ENCODE data around the gene TRIO.

The TRIO gene

DNA sequence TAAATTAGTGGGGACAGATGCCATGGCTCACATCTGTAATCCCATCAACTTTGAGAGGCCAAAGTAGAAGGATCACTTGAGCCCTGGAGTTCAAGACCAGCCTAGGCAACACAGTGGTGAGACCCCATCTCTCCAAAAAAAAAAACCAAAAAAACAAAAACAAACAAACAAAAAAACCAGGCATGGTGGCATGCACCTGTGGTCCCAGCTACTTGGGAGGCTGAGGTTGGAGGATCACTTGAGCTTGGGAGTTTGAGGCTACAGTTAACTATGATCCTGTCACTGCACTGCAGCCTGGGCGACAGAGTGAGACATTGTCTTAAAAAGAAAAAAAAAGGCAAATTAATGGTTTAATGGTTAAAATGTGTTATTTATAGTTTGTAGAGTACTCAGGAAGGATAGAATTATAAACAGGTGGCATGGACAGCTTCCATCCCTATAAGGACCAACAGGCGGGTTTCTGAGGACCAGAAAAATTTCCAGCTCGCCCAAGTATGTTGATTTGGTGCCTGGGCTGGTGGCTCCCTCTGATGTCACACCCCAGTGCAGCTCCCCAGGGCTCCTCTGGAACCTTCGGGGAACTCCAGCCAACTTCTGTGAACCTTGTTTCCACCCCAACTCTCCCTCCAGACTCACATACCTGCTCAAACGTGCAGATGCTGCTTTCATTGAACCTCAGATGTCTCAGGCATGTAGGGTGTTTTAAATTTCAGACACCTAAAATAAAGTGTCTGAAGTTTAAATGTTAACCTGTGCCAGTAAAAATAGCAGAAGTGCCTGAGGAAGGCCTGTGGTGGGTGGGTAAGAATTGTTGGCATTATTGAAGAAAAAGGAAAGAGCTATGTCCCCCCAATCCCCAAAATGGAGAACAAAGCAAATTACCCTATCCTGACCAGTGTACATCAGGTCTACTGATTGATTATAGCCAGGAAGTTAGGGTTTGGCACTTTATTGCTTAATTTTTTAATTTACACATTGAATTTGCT lies 69.0 kb downstream of the TRIO start:
- no peak for ATAC-seq
- TF ChIP-seq TOX (CRISPR knock-in tag; IDR thresholded peaks at IDR 0.05; ENCODE audit: borderline replicate concordance): no peak
- TF ChIP-seq, protein P1, sequence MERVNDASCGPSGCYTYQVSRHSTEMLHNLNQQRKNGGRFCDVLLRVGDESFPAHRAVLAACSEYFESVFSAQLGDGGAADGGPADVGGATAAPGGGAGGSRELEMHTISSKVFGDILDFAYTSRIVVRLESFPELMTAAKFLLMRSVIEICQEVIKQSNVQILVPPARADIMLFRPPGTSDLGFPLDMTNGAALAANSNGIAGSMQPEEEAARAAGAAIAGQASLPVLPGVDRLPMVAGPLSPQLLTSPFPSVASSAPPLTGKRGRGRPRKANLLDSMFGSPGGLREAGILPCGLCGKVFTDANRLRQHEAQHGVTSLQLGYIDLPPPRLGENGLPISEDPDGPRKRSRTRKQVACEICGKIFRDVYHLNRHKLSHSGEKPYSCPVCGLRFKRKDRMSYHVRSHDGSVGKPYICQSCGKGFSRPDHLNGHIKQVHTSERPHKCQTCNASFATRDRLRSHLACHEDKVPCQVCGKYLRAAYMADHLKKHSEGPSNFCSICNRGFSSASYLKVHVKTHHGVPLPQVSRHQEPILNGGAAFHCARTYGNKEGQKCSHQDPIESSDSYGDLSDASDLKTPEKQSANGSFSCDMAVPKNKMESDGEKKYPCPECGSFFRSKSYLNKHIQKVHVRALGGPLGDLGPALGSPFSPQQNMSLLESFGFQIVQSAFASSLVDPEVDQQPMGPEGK (CRISPR knock-in tag; IDR thresholded peaks at IDR 0.05; ENCODE audit: borderline replicate concordance): no peak
- TF ChIP-seq SNAI2 (CRISPR knock-in tag; IDR thresholded peaks at IDR 0.05): no peak
- TF ChIP-seq ESRRG (CRISPR knock-in tag; IDR thresholded peaks at IDR 0.05): no peak
- TF ChIP-seq, protein P2, sequence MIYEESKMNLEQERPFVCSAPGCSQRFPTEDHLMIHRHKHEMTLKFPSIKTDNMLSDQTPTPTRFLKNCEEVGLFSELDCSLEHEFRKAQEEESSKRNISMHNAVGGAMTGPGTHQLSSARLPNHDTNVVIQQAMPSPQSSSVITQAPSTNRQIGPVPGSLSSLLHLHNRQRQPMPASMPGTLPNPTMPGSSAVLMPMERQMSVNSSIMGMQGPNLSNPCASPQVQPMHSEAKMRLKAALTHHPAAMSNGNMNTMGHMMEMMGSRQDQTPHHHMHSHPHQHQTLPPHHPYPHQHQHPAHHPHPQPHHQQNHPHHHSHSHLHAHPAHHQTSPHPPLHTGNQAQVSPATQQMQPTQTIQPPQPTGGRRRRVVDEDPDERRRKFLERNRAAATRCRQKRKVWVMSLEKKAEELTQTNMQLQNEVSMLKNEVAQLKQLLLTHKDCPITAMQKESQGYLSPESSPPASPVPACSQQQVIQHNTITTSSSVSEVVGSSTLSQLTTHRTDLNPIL (CRISPR knock-in tag; IDR thresholded peaks at IDR 0.05; ENCODE audit: low read depth): no peak
- TF ChIP-seq, protein P3, sequence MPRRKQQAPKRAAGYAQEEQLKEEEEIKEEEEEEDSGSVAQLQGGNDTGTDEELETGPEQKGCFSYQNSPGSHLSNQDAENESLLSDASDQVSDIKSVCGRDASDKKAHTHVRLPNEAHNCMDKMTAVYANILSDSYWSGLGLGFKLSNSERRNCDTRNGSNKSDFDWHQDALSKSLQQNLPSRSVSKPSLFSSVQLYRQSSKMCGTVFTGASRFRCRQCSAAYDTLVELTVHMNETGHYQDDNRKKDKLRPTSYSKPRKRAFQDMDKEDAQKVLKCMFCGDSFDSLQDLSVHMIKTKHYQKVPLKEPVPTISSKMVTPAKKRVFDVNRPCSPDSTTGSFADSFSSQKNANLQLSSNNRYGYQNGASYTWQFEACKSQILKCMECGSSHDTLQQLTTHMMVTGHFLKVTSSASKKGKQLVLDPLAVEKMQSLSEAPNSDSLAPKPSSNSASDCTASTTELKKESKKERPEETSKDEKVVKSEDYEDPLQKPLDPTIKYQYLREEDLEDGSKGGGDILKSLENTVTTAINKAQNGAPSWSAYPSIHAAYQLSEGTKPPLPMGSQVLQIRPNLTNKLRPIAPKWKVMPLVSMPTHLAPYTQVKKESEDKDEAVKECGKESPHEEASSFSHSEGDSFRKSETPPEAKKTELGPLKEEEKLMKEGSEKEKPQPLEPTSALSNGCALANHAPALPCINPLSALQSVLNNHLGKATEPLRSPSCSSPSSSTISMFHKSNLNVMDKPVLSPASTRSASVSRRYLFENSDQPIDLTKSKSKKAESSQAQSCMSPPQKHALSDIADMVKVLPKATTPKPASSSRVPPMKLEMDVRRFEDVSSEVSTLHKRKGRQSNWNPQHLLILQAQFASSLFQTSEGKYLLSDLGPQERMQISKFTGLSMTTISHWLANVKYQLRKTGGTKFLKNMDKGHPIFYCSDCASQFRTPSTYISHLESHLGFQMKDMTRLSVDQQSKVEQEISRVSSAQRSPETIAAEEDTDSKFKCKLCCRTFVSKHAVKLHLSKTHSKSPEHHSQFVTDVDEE (CRISPR knock-in tag; IDR thresholded peaks at IDR 0.05): no peak

DNA sequence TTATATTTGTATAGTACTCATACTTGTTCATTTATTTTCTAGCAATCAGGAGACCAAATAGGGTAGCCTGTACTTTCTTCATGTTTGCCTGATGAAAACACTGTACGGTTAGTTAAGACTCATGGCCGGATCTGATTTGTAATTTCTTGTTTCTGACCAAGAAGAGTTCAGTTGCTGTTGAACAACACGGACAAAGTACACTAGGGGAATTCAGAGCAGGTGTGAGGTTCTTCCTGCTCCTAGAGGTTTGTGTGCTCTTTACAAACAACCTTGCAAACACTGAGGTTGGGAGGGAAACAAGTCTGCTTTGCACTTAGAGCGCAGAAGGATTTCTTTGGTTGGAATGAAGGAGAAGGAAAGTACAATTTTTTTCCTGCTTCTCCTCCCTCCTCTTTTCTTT lies 69.7 kb downstream of the TRIO start:
- no peak for ATAC-seq
- no peak for TF ChIP-seq ZNF8 (CRISPR knock-in tag; IDR thresholded peaks at IDR 0.05)
- no peak for TF ChIP-seq TCF4 (CRISPR knock-in tag; IDR thresholded peaks at IDR 0.05; ENCODE audit: borderline replicate concordance)
- TF ChIP-seq, protein P1 (CRISPR knock-in tag; IDR thresholded peaks at IDR 0.05; ENCODE audit: borderline replicate concordance): no peak
- TF ChIP-seq ZC3H10 (CRISPR knock-in tag; IDR thresholded peaks at IDR 0.05): no peak
- TF ChIP-seq ZFP3 (CRISPR knock-in tag; IDR thresholded peaks at IDR 0.05): no peak
- no peak for TF ChIP-seq PPARA (CRISPR knock-in tag; IDR thresholded peaks at IDR 0.05; ENCODE audit: borderline replicate concordance)
- TF ChIP-seq, protein P4, sequence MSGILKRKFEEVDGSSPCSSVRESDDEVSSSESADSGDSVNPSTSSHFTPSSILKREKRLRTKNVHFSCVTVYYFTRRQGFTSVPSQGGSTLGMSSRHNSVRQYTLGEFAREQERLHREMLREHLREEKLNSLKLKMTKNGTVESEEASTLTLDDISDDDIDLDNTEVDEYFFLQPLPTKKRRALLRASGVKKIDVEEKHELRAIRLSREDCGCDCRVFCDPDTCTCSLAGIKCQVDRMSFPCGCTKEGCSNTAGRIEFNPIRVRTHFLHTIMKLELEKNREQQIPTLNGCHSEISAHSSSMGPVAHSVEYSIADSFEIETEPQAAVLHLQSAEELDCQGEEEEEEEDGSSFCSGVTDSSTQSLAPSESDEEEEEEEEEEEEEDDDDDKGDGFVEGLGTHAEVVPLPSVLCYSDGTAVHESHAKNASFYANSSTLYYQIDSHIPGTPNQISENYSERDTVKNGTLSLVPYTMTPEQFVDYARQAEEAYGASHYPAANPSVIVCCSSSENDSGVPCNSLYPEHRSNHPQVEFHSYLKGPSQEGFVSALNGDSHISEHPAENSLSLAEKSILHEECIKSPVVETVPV (CRISPR knock-in tag; IDR thresholded peaks at IDR 0.05): no peak
- TF ChIP-seq GLIS3 (CRISPR knock-in tag; IDR thresholded peaks at IDR 0.05): no peak
- no peak for TF ChIP-seq RARB (CRISPR knock-in tag; IDR thresholded peaks at IDR 0.05)
- no peak for TF ChIP-seq OSR1 (CRISPR knock-in tag; IDR thresholded peaks at IDR 0.05)
- TF ChIP-seq SNAI2 (CRISPR knock-in tag; IDR thresholded peaks at IDR 0.05): no peak
- TF ChIP-seq ISL1 (CRISPR knock-in tag; IDR thresholded peaks at IDR 0.05): no peak

DNA sequence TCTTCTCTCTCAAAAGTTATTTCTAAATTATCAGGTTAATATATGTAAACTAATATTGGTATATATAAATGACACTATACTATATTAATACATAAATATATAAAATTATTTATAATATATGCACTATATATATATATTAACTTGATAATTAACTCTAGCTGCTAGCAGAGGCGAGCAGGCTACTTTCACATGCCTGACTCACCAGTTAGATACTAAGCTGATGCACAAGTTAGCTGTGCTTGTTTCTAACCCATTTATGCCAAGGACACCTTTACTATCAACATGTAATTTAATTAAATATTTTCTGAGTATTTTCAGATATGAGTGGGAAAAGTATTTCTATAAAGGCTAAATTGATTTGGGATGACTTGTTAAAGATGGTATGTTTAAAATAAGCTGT lies 70.1 kb downstream of the TRIO start:
- no peak for ATAC-seq
- TF ChIP-seq TOX (CRISPR knock-in tag; IDR thresholded peaks at IDR 0.05; ENCODE audit: borderline replicate concordance): no peak
- TF ChIP-seq, protein P3 (CRISPR knock-in tag; IDR thresholded peaks at IDR 0.05): no peak
- no peak for TF ChIP-seq CSDC2 (CRISPR knock-in tag; IDR thresholded peaks at IDR 0.05)
- TF ChIP-seq, protein P1 (CRISPR knock-in tag; IDR thresholded peaks at IDR 0.05; ENCODE audit: borderline replicate concordance): no peak
- no peak for TF ChIP-seq ZNF8 (CRISPR knock-in tag; IDR thresholded peaks at IDR 0.05)
